SK-N-SH (cell line): ENCODE data around the gene ENOPH1. TPM values are rescaled to one million over a fixed set of nuclear protein-coding genes. Genes with fewer than 3 reads are reported as not detected.

Experiments
- CTCF ChIA-PET: fragments of 300-600, 350-600 bp; formaldehyde crosslinking; extraction: SDS; loops from one replicate; lab custom pipeline; 2021; lab: Yijun Ruan, JAX
- POLR2A ChIA-PET: fragments of 350-600 bp; sonication (Branson Sonifier 250); formaldehyde crosslinking; extraction: SDS; loops from one replicate; lab custom pipeline; 2020; ENCODE audit warnings: antibody characterized with exemption, inconsistent platforms; lab: Yijun Ruan, JAX
- DNase-seq: peaks from one replicate; pipeline ENCODE4 v3.0.0; 2012
- H2AFZ ChIP-seq: fragments of 200-600 bp; sonication (generic); 2 replicates; pipeline ENCODE4 v1.8.1; 2016; ENCODE audit warnings: antibody characterized with exemption, mild to moderate bottlenecking, low read depth
- H3F3A ChIP-seq: fragments of 200-600 bp; sonication (generic); replicated peaks from 2 replicates; pipeline ENCODE3; 2016; ENCODE audit warnings: antibody characterized with exemption, mild to moderate bottlenecking; ENCODE audit not compliant: insufficient read depth
- H3K27ac ChIP-seq, 2 experiments: fragments of 200-500 bp in 1 of 2; fragments of 200-600 bp in 1 of 2; sonication (Bioruptor generic) in 1 of 2; sonication (generic), shearing (Covaris generic) in 1 of 2; 2 replicates each; pipeline versions ENCODE4 v1.5.1 to v1.6.1; 2014 to 2016; ENCODE audit warnings: low read depth in 2 of 2, inconsistent platforms in 1 of 2, low read length in 1 of 2, mild to moderate bottlenecking in 1 of 2, mixed read lengths in 1 of 2
- H3K27me3 ChIP-seq: fragments of 200-600 bp; sonication (generic), shearing (Covaris generic); 2 replicates; pipeline ENCODE4 v1.6.1; 2016; ENCODE audit warnings: mixed run types; ENCODE audit not compliant: insufficient read depth
- H3K36me3 ChIP-seq, 2 experiments: fragments of 200-500 bp in 1 of 2; fragments of 200-600 bp in 1 of 2; sonication (Bioruptor generic) in 1 of 2; sonication (generic) in 1 of 2; replicated peaks in 1 of 2; 2 replicates each; pipeline versions ENCODE3 to v1.5.1; 2014 to 2016; ENCODE audit warnings: low read length in 1 of 2, mild to moderate bottlenecking in 1 of 2; ENCODE audit not compliant: insufficient read depth in 2 of 2, control insufficient read depth in 1 of 2
- H3K4me1 ChIP-seq, 2 experiments: fragments of 200-500 bp in 1 of 2; fragments of 200-600 bp in 1 of 2; sonication (Bioruptor generic) in 1 of 2; sonication (generic), shearing (Covaris generic) in 1 of 2; 2 replicates each; pipeline versions ENCODE4 v1.5.1 to v1.6.1; 2014 to 2016; ENCODE audit warnings: low read depth in 1 of 2, low read length in 1 of 2, mixed run types in 1 of 2; ENCODE audit not compliant: insufficient read depth in 2 of 2, control insufficient read depth in 1 of 2
- H3K4me2 ChIP-seq: fragments of 200-600 bp; sonication (generic), shearing (Covaris generic); 2 replicates; pipeline ENCODE4 v1.6.1; 2017; ENCODE audit warnings: mixed run types
- H3K4me3 ChIP-seq, 2 experiments: fragments of 200-500 bp in 1 of 2; fragments of 200-600 bp in 1 of 2; sonication (Bioruptor generic) in 1 of 2; sonication (generic), shearing (Covaris generic) in 1 of 2; 2 replicates each; pipeline versions ENCODE4 v1.5.1 to v1.8.1; 2014 to 2016; ENCODE audit warnings: low read depth in 2 of 2, inconsistent platforms in 1 of 2, low read length in 1 of 2, mild to moderate bottlenecking in 1 of 2, mixed read lengths in 1 of 2, moderate library complexity in 1 of 2
- H3K79me2 ChIP-seq: fragments of 200-600 bp; sonication (generic); 2 replicates; pipeline ENCODE4 v1.8.1; 2017; ENCODE audit warnings: mild to moderate bottlenecking; ENCODE audit not compliant: insufficient read depth
- H3K9ac ChIP-seq: fragments of 200-600 bp; sonication (generic); 2 replicates; pipeline ENCODE4 v1.6.1; 2017; ENCODE audit warnings: mixed run types
- H3K9me2 ChIP-seq: fragments of 200-600 bp; sonication (generic); 2 replicates; pipeline ENCODE4 v1.6.1; 2017; ENCODE audit warnings: mixed run types
- H3K9me3 ChIP-seq: fragments of 200-600 bp; sonication (generic); 2 replicates; pipeline ENCODE4 v1.6.1; 2017; ENCODE audit warnings: mixed run types, mild to moderate bottlenecking, moderate library complexity
- H4K20me1 ChIP-seq: fragments of 200-600 bp; sonication (generic); 2 replicates; pipeline ENCODE4 v1.6.1; 2017; ENCODE audit warnings: mild to moderate bottlenecking, mixed run types; ENCODE audit not compliant: insufficient read depth
- ELF1 ChIP-seq: IDR thresholded peaks from 2 replicates; pipeline ENCODE4 v1.4.0; 2012
- EP300 ChIP-seq, 2 experiments: IDR thresholded peaks; 2 replicates each; pipeline versions ENCODE4 v1.4.0 to v1.6.1; 2012; ENCODE audit warnings: borderline replicate concordance in 1 of 2, low read depth in 1 of 2, low read length in 1 of 2
- FOXJ3 ChIP-seq: sonication (generic); formaldehyde crosslinking; IDR thresholded peaks from 2 replicates; pipeline ENCODE4 v1.5.1; 2020; ENCODE audit warnings: mild to moderate bottlenecking, missing genetic modification reagents
- FOXM1 ChIP-seq: IDR thresholded peaks from 2 replicates; pipeline ENCODE4 v1.4.0; 2012; ENCODE audit warnings: low read depth, mild to moderate bottlenecking
- GABPA ChIP-seq: IDR thresholded peaks from 2 replicates; pipeline ENCODE4 v1.4.0; 2012; ENCODE audit warnings: low read depth, mild to moderate bottlenecking
- JUND ChIP-seq: IDR thresholded peaks from 2 replicates; pipeline ENCODE4 v1.4.0; 2012
- NFIC ChIP-seq: IDR thresholded peaks from 2 replicates; pipeline ENCODE4 v1.4.0; 2012; ENCODE audit warnings: borderline replicate concordance
- NRF1 ChIP-seq: IDR thresholded peaks from 2 replicates; pipeline ENCODE4 v1.6.1; 2012; ENCODE audit warnings: low read depth, mild to moderate bottlenecking, low read length
- POLR2AphosphoS5 ChIP-seq: IDR thresholded peaks from 2 replicates; pipeline ENCODE4 v1.6.1; 2012; ENCODE audit warnings: low read depth, low read length
- RAD21 ChIP-seq: IDR thresholded peaks from 2 replicates; pipeline ENCODE4 v1.6.1; 2012; ENCODE audit warnings: mild to moderate bottlenecking, low read length
- RCOR1 ChIP-seq: fragments of 150-350 bp; IDR thresholded peaks from 2 replicates; pipeline ENCODE4 v1.6.1; 2017; ENCODE audit warnings: antibody characterized with exemption, low read length
- RFX5 ChIP-seq: IDR thresholded peaks from 2 replicates; pipeline ENCODE4 v1.6.1; 2012; ENCODE audit warnings: mild to moderate bottlenecking, improper control_type of control experiment, low read length
- SIN3A ChIP-seq: IDR thresholded peaks from 2 replicates; pipeline ENCODE4 v1.6.1; 2012; ENCODE audit warnings: low read depth, mild to moderate bottlenecking, low read length, moderate library complexity, borderline replicate concordance
- SMC3 ChIP-seq: IDR thresholded peaks from 2 replicates; pipeline ENCODE4 v1.6.1; 2012; ENCODE audit warnings: low read depth, low read length, improper control_type of control experiment
- TCF12 ChIP-seq: IDR thresholded peaks from 2 replicates; pipeline ENCODE4 v1.4.0; 2012
- TEAD4 ChIP-seq: IDR thresholded peaks from 2 replicates; pipeline ENCODE4 v1.4.0; 2012; ENCODE audit warnings: mild to moderate bottlenecking, borderline replicate concordance; ENCODE audit not compliant: insufficient read depth
- WGBS: methylation state at CpG from one replicate; pipeline ENCODE4 v1.1.6; 2017; ENCODE audit warnings: low lambda C conversion rate; 5-methylcytosine and 5-hydroxymethylcytosine counted together
- polyA plus RNA-seq, 3 experiments: library from polyadenylated mRNA; depleted of rRNA; stranded (reverse); fragments of >200 nt; gene quantifications; 2 replicates each; pipeline ENCODE4 v1.2.3, GENCODE V29; 2012
- TF ChIP-seq, protein P1 (sequence below): IDR thresholded peaks from 2 replicates; pipeline ENCODE4; 2012
- TF ChIP-seq, protein P2 (sequence below): IDR thresholded peaks from 2 replicates; pipeline ENCODE4 v1.6.1; 2012; ENCODE audit warnings: mild to moderate bottlenecking, low read depth, low read length, moderate library complexity
- TF ChIP-seq, protein P3 (sequence below): IDR thresholded peaks from 2 replicates; pipeline ENCODE4 v1.4.0; 2012; ENCODE audit warnings: low read depth
- TF ChIP-seq, protein P4 (sequence below): IDR thresholded peaks from 2 replicates; pipeline ENCODE4 v1.4.0; 2012; ENCODE audit warnings: low read depth, borderline replicate concordance

ENOPH1 gene
- polyA plus RNA-seq, 1 of the 3 experiments (the other 2 are of a cell fraction), result 14.9 TPM

DNA sequence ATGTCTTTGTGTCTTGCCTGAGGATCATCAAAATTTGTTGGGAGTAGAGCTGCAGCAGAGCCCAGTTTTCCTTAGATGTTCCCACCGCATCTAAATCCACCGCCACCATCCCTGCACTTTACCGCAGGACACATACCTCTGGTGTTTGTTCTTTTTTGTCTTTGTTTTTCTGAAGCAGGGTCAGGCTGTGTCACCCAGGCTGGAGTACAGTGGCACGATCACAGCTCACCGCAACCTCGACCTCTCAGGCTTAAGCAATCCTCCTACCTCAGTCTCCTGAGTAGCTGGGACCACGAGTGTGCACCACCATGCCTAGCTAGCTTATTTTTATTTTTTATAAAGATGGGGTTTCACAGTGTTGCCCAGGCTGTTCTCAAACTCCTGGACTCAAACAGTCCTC is 4.6 kb downstream of the ENOPH1 start:
- Histone ChIP-seq H3K9ac (no peak overlapping the region), H3K27ac (no peak overlapping the region), H3K9me3 (no peaks in the 10 kb centered on the region), H3K4me3 (no peak overlapping the region), H3K4me1 (peaks cover 2 to 11% of the 10 kb centered on the region in 2 experiments; a peak in 3 of 4 replicates), H3K79me2 (peaks cover 95% of the 10 kb centered on the region), H3K27me3 (no peaks in the 10 kb centered on the region), H3K9me2 (no peaks in the 10 kb centered on the region), H3F3A (no peaks in the 10 kb centered on the region), H4K20me1 (peaks cover 48% of the 10 kb centered on the region), H3K36me3 (peaks cover 0 to 16% of the 10 kb centered on the region in 2 experiments), H2AFZ (no peak overlapping the region), H3K4me2 (no peak overlapping the region)
- no peak for TF ChIP-seq TCF12
- TF ChIP-seq RAD21, result no peak
- no peak for TF ChIP-seq FOXM1
- TF ChIP-seq ELF1, result no peak
- no peak for TF ChIP-seq JUND
- TF ChIP-seq POLR2AphosphoS5, result no peak
- no peak for TF ChIP-seq NRF1
- TF ChIP-seq, protein P1, sequence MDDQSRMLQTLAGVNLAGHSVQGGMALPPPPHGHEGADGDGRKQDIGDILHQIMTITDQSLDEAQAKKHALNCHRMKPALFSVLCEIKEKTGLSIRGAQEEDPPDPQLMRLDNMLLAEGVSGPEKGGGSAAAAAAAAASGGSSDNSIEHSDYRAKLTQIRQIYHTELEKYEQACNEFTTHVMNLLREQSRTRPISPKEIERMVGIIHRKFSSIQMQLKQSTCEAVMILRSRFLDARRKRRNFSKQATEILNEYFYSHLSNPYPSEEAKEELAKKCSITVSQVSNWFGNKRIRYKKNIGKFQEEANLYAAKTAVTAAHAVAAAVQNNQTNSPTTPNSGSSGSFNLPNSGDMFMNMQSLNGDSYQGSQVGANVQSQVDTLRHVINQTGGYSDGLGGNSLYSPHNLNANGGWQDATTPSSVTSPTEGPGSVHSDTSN, result no peak
- TF ChIP-seq, protein P2, sequence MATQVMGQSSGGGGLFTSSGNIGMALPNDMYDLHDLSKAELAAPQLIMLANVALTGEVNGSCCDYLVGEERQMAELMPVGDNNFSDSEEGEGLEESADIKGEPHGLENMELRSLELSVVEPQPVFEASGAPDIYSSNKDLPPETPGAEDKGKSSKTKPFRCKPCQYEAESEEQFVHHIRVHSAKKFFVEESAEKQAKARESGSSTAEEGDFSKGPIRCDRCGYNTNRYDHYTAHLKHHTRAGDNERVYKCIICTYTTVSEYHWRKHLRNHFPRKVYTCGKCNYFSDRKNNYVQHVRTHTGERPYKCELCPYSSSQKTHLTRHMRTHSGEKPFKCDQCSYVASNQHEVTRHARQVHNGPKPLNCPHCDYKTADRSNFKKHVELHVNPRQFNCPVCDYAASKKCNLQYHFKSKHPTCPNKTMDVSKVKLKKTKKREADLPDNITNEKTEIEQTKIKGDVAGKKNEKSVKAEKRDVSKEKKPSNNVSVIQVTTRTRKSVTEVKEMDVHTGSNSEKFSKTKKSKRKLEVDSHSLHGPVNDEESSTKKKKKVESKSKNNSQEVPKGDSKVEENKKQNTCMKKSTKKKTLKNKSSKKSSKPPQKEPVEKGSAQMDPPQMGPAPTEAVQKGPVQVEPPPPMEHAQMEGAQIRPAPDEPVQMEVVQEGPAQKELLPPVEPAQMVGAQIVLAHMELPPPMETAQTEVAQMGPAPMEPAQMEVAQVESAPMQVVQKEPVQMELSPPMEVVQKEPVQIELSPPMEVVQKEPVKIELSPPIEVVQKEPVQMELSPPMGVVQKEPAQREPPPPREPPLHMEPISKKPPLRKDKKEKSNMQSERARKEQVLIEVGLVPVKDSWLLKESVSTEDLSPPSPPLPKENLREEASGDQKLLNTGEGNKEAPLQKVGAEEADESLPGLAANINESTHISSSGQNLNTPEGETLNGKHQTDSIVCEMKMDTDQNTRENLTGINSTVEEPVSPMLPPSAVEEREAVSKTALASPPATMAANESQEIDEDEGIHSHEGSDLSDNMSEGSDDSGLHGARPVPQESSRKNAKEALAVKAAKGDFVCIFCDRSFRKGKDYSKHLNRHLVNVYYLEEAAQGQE, result no peak
- no peak for TF ChIP-seq GABPA
- TF ChIP-seq, protein P3, sequence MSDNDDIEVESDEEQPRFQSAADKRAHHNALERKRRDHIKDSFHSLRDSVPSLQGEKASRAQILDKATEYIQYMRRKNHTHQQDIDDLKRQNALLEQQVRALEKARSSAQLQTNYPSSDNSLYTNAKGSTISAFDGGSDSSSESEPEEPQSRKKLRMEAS, result no peak
- no peak for TF ChIP-seq SMC3
- ChIA-PET POLR2A (no interaction called here), CTCF (interaction anchor here (0.8 to 1.1 kb wide), 2 partner anchors 17 to 80 kb away, joined by 3 read pairs; no protein-coding TSS in a partner anchor)
- DNase-seq, result no peak
- WGBS, result 96% methylated on average over 7 of the region's 7 CpGs

DNA sequence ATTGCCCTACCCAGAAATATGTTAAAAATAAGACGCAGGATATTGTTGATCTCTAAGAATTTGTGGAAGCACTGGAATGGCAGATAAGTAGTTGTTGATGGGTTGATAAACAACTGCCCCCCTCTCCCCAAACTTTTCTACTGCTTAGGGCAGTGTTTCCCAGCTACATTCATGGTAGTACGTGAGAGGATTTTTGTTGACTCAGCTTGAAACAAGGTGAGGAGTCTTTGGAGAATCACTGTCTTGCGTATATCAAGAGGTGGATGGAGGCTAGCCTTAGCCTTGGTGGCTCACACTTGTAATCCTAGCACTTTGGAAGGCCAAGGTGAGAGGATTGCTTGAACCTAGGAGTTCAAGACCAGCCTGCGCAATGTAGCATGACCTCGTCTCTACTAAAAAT is 5.7 kb downstream of the ENOPH1 start:
- Histone ChIP-seq H3K4me3 (no peak overlapping the region), H3K4me2 (no peak overlapping the region), H3K4me1 (peaks cover 2 to 11% of the 10 kb centered on the region in 2 experiments; a peak in 3 of 4 replicates), H3K36me3 (peaks cover 0 to 16% of the 10 kb centered on the region in 2 experiments), H3K27me3 (no peaks in the 10 kb centered on the region), H3F3A (no peaks in the 10 kb centered on the region), H3K9ac (no peak overlapping the region), H4K20me1 (peaks cover 48% of the 10 kb centered on the region), H3K27ac (no peak overlapping the region), H3K9me2 (no peaks in the 10 kb centered on the region), H2AFZ (no peak overlapping the region), H3K9me3 (no peaks in the 10 kb centered on the region), H3K79me2 (peaks cover 100% of the 10 kb centered on the region)
- DNase-seq, result no peak
- ChIA-PET POLR2A (no interaction called here), CTCF (interaction anchor here (1.1 kb wide), 1 partner anchor 82 kb away, joined by 3 read pairs; no protein-coding TSS in a partner anchor)
- WGBS, result 94% methylated on average over 5 of the region's 5 CpGs
- TF ChIP-seq NFIC (no peak), EP300 (IDR thresholded peaks at IDR 0.05; ENCODE audit: borderline replicate concordance in 1 of 2, low read depth in 1 of 2, low read length in 1 of 2) (no peak), SIN3A (no peak), JUND (no peak), GABPA (no peak), RCOR1 (no peak), RFX5 (no peak), FOXM1 (no peak), TEAD4 (no peak), FOXJ3 (no peak)
- TF ChIP-seq, protein P4, sequence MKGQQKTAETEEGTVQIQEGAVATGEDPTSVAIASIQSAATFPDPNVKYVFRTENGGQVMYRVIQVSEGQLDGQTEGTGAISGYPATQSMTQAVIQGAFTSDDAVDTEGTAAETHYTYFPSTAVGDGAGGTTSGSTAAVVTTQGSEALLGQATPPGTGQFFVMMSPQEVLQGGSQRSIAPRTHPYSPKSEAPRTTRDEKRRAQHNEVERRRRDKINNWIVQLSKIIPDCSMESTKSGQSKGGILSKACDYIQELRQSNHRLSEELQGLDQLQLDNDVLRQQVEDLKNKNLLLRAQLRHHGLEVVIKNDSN, result no peak
